ENCODE results near the gene LMNA. TPM values are rescaled to one million over a fixed set of nuclear protein-coding genes. Genes with fewer than 3 reads are reported as not detected.
"Not testable (repeated sequence)": the region's sequence is repeated elsewhere in the genome, so short reads cannot be mapped to it uniquely, and the experiment has no call there.

LMNA gene
- total RNA-seq, 6 experiments from 2014 or later = 79.4 to 129 (median 98.8) TPM

DNA sequence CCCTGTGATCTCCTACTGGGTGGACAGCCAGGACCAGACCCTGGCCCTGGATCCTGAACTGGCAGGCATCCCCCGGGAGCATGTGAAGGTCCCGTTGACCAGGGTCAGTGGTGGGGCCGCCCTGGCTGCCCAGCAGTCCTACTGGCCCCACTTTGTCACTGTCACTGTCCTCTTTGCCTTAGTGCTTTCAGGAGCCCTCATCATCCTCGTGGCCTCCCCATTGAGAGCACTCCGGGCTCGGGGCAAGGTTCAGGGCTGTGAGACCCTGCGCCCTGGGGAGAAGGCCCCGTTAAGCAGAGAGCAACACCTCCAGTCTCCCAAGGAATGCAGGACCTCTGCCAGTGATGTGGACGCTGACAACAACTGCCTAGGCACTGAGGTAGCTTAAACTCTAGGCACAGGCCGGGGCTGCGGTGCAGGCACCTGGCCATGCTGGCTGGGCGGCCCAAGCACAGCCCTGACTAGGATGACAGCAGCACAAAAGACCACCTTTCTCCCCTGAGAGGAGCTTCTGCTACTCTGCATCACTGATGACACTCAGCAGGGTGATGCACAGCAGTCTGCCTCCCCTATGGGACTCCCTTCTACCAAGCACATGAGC lies 62.2 kb downstream of the LMNA start:
- DNase-seq (no peak), ATAC-seq (no peak)
- TF ChIP-seq, protein P1, sequence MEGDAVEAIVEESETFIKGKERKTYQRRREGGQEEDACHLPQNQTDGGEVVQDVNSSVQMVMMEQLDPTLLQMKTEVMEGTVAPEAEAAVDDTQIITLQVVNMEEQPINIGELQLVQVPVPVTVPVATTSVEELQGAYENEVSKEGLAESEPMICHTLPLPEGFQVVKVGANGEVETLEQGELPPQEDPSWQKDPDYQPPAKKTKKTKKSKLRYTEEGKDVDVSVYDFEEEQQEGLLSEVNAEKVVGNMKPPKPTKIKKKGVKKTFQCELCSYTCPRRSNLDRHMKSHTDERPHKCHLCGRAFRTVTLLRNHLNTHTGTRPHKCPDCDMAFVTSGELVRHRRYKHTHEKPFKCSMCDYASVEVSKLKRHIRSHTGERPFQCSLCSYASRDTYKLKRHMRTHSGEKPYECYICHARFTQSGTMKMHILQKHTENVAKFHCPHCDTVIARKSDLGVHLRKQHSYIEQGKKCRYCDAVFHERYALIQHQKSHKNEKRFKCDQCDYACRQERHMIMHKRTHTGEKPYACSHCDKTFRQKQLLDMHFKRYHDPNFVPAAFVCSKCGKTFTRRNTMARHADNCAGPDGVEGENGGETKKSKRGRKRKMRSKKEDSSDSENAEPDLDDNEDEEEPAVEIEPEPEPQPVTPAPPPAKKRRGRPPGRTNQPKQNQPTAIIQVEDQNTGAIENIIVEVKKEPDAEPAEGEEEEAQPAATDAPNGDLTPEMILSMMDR (IDR thresholded peaks at IDR 0.05) = no peak
- TF ChIP-seq POLR2A (IDR thresholded peaks at IDR 0.05) = no peak
- intact Hi-C loops (cut with DNase I) = no loop called here
- Histone ChIP-seq H3K4me3 (no peak overlapping the region), H3K4me1 (no peaks in the 10 kb centered on the region), H3K27ac (no peak overlapping the region), H3K27me3 (no peaks in the 10 kb centered on the region), H3K36me3 (no peaks in the 10 kb centered on the region), H3K9me3 (no peaks in the 10 kb centered on the region)
- WGBS (ENCODE audit: insufficient coverage, low coverage, low lambda C conversion rate, missing lambda C conversion rate) = no CpG with 5 or more reads among the region's 12 CpGs

DNA sequence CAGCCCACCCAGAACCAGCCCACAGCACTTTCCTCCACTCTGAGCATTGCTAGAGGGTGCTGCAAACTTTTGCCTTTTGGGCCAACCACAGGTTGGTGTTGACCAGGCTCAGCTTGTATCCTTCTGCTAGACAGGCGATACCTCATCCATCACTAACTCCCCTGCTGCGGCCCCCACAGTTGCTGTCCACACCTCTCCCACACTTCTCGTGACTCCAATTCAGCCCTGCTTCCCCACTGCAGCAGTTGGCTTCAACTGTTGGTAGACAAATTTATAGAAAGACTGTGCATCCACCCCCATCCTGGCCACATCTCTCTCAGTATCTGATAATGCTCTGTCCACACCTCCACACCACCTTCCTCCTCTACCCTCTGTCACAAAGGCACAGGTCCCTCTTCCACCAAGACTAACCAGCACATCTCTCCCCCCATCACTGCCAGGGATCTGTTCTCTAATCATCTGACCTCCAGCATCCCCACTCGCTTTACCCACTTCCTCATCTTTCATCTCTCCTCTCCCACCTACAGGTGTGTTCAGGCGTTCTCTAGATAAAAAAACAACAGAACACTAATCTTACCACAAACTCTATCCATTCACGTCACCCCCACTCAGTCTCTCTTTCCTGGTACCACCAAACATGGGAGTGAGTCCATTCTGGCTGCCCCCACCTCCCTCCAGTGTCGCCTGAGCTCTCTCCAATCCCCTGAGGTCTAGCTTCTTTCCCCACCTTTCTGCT lies 63.6 kb downstream of the LMNA start:
- Histone ChIP-seq H3K27me3 (no peaks in the 10 kb centered on the region), H3K27ac (no peak overlapping the region), H3K36me3 (no peaks in the 10 kb centered on the region), H3K9me3 (no peaks in the 10 kb centered on the region), H3K4me3 (no peak overlapping the region), H3K4me1 (peaks cover 0 to 8% (median 0%) of the 10 kb centered on the region in 4 donors)
- intact Hi-C loops (cut with DNase I) = no loop called here
- DNase-seq (no peak), ATAC-seq (no peak)
- 76% methylated on average over 5 of the region's 7 CpGs for WGBS (ENCODE audit: insufficient coverage, low coverage, low lambda C conversion rate, missing lambda C conversion rate)
- TF ChIP-seq POLR2A (IDR thresholded peaks at IDR 0.05) = no peak
- TF ChIP-seq, protein P1 (IDR thresholded peaks at IDR 0.05) = no peak

DNA sequence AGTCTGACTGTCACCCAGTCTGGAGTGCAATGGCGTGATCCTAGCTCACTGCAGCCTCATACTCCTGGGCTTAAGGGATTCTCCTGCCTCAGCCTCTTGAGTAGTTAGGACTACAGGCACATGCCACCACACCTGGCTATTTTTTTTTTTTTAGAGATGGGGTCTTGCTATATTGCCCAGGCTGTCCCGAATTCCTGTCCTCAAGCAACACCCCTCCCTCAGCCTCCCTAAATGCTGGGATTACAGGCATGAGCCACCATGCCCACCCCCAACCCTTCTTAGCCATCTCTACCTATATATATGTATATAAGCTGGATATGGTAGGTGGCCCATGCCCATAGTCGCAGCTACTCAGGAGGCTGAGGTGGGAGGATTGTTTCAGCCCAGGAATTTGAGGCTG lies 66.0 kb downstream of the LMNA start:
- Histone ChIP-seq H3K4me1 (peaks cover 0 to 22% (median 0%) of the 10 kb centered on the region in 4 donors), H3K36me3 (no peaks in the 10 kb centered on the region), H3K27me3 (no peaks in the 10 kb centered on the region), H3K27ac (no peak overlapping the region), H3K9me3 (no peaks in the 10 kb centered on the region), H3K4me3 (no peak overlapping the region)
- WGBS (ENCODE audit: insufficient coverage, low coverage, low lambda C conversion rate, missing lambda C conversion rate) = 100% methylated on average over 2 of the region's 3 CpGs
- TF ChIP-seq POLR2A (IDR thresholded peaks at IDR 0.05) = no peak
- TF ChIP-seq, protein P1 (IDR thresholded peaks at IDR 0.05) = no peak
- intact Hi-C loops (cut with DNase I) = no loop called here
- ATAC-seq (no peak), DNase-seq (no peak)

GRCh38 chr1:156181391-156181924 lies 66.9 kb downstream of the LMNA start:
- H3K9me3 ChIP-seq; H3K27ac ChIP-seq; intact Hi-C loops (cut with DNase I); H3K36me3 ChIP-seq; ATAC-seq; H3K4me3 ChIP-seq; DNase-seq; H3K27me3 ChIP-seq: not testable (repeated sequence)
- H3K4me1 ChIP-seq = peaks cover 0 to 22% (median 0%) of the 10 kb centered on the region in 4 donors
- WGBS (ENCODE audit: insufficient coverage, low coverage, low lambda C conversion rate, missing lambda C conversion rate) = 61% methylated on average over 6 of the region's 8 CpGs

DNA sequence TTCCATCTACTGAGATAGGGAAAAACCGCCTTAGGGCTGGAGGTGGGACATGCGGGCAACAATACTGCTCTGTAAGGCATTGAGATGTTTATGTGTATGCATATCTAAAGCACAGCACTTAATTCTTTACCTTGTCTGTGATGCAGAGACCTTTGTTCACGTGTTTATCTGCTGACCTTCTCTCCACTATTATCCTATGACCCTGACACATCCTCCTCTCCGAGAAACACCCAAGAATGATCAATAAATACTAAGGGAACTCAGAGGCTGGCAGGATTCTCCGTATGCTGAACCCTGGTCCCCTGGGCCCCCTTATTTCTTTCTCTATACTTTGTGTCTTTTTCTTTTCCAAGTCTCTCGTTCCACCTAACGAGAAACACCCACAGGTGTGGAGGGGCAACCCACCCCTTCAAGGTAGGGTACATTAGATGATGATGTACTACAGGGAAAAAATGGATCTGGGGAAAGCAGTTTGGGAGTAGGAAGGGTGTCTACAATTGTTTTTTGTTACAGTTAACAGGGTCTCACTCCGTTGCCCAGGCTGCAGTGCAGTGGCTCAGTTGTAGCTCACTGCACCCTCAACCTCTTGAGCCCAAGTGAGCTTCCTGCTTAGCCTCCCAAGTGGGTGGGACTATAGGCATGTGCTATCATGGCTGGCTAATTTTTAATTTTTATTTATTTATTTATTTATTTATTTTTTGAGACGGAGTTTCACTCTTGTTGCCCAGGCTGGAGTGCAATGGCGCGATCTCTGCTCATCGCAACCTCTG lies 67.7 kb downstream of the LMNA start:
- intact Hi-C loops (cut with DNase I); H3K27ac ChIP-seq; H3K36me3 ChIP-seq; H3K9me3 ChIP-seq; H3K27me3 ChIP-seq; DNase-seq; H3K4me3 ChIP-seq: not testable (repeated sequence)
- peak in 3 of 4 donors; percentile 36 to 54 (median 44) for ATAC-seq
- H3K4me1 ChIP-seq = peaks cover 0 to 22% (median 0%) of the 10 kb centered on the region in 4 donors
- 62% methylated on average over 12 of the region's 12 CpGs for WGBS (ENCODE audit: insufficient coverage, low coverage, low lambda C conversion rate, missing lambda C conversion rate)

- H3K9me3 ChIP-seq; ATAC-seq; H3K4me3 ChIP-seq; H3K27ac ChIP-seq; DNase-seq; intact Hi-C loops (cut with DNase I); H3K27me3 ChIP-seq; H3K36me3 ChIP-seq: not testable (repeated sequence)
- H3K4me1 ChIP-seq = peaks cover 0 to 29% (median under 1%) of the 10 kb centered on the region in 4 donors
- 55% methylated on average over 2 of the region's 2 CpGs for WGBS (ENCODE audit: insufficient coverage, low coverage, low lambda C conversion rate, missing lambda C conversion rate)
Observed at GRCh38 chr1:156186347-156187177, 72.1 kb downstream of the LMNA start.

All from right lobe of liver (tissue), 6 donors.